ENCODE results near the gene SNX24. TPM values are rescaled to one million over a fixed set of nuclear protein-coding genes. Genes with fewer than 3 reads are reported as not detected.

The SNX24 gene
- total RNA-seq, 1 experiment from 2014 or later, result 10.8 TPM

- no peaks in the 10 kb centered on the region for H3K9me2 ChIP-seq (ENCODE audit: insufficient read depth)
- H3K9ac ChIP-seq (ENCODE audit: low read length), result no peak overlapping the region
- no peaks in the 10 kb centered on the region for H3K79me2 ChIP-seq (ENCODE audit: insufficient read depth, low read length)
- H3K27ac ChIP-seq (ENCODE audit: low read depth, low read length), result no peak overlapping the region
- H3K36me3 ChIP-seq (ENCODE audit: control insufficient read depth in 1 of 2, insufficient read depth in 2 of 2, low read length in 2 of 2), result no peaks in the 10 kb centered on the region
- no peak overlapping the region for H3K4me2 ChIP-seq (ENCODE audit: low read length)
- CTCF ChIA-PET, result no interaction called here
- RAD21 ChIA-PET (ENCODE audit: low non-redundant PET in 1 of 2, low total read pairs in 2 of 2, uncharacterized antibody in 2 of 2, unreplicated experiment in 2 of 2), result no interaction called here
- DNase-seq (ENCODE audit: low read depth, low spot score) (no peak), ATAC-seq (no peak)
- TF ChIP-seq RAD21 (IDR thresholded peaks at IDR 0.05; ENCODE audit: low read depth) (no peak), ZBTB33 (IDR thresholded peaks at IDR 0.05; ENCODE audit: extremely low read depth, insufficient replicate concordance, low read length) (no peak), ZNF274 (IDR thresholded peaks at IDR 0.05; ENCODE audit: low read depth, low read length) (no peak), SRF (IDR thresholded peaks at IDR 0.05; ENCODE audit: low read depth) (no peak), REST (IDR thresholded peaks at IDR 0.05; ENCODE audit: low read depth) (no peak), EZH2phosphoT487 (IDR thresholded peaks at IDR 0.05; ENCODE audit: borderline replicate concordance) (no peak), ELF1 (IDR thresholded peaks at IDR 0.05; ENCODE audit: borderline replicate concordance, low read depth) (no peak), EZH2 (IDR thresholded peaks at IDR 0.05) (no peak), SIN3A (IDR thresholded peaks at IDR 0.05; ENCODE audit: low read depth) (no peak), YY1 (IDR thresholded peaks at IDR 0.05; ENCODE audit: extremely low read depth, insufficient replicate concordance, low read depth, low read length) (no peak), CBX3 (IDR thresholded peaks at IDR 0.05; ENCODE audit: low read depth) (no peak), MAX (IDR thresholded peaks at IDR 0.05) (no peak)
- no peaks in the 10 kb centered on the region for H3K27me3 ChIP-seq (ENCODE audit: insufficient read depth, low read length)
- intact Hi-C loops (cut with micrococcal nuclease), result no loop called here
- no peaks in the 10 kb centered on the region for H3K4me1 ChIP-seq (ENCODE audit: control insufficient read depth in 1 of 2, insufficient read depth in 2 of 2, low read length in 2 of 2)
- POLR2A ChIA-PET, result no interaction called here
- H4K20me1 ChIP-seq (ENCODE audit: insufficient read depth), result no peaks in the 10 kb centered on the region
- BruUV-seq (replicated peaks), result no TSS peak
- H3K4me3 ChIP-seq (replicated peaks in 1 of 2; ENCODE audit: low read depth in 1 of 2, low read length in 2 of 2), result no peak overlapping the region
- no peaks in the 10 kb centered on the region for H3K9me3 ChIP-seq (ENCODE audit: control insufficient read depth in 1 of 2, insufficient read depth in 1 of 2, low read depth in 1 of 2, low read length in 2 of 2)
- no peak overlapping the region for H2AFZ ChIP-seq (ENCODE audit: low read depth, low read length, poor library complexity, severe bottlenecking)
These were observed 131.9 kb downstream of the SNX24 start for GRCh38 chr5:122977319-122977718.
